ENCODE data around the gene UBAC2.

Gene UBAC2

DNA sequence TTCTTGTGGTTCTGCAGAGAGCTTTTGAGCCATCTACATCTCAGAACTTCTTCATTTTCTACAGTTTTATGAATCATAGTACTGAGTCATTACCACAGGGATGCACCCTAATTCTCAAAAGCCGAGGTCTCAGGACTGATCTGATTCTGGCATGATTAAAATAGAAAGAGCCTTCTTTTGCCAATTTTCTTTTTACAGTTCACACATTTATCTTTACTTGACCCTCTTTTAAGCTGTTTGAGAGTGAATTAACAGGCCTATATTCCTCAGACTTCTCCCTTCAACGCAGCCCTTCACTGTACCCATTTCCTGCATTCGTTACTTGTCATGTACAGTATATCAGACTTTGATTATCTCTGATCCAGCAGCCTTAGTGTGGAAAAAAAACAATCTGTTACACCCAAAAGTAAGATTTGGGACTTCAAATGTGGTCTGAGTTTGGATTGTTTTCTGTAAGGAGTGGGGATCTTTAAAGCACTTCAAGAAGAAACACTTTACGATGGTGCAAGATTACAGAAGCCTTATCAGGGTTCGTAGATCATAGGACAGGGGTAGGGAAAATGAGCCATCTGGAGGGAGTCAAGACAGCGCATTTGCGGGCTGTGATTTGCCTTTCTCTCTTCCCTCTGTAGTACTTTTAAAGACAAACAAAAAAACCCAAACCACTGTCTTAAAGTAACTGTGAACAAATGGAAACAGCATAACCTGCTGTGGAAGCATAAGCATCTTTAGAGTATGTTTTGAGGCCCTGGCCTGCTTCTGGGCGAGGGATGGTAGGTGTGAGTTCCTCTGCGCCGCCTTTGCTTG is 121.8 kb downstream of the UBAC2 start:
- no peak overlapping the region for H3K4me3 ChIP-seq (IDR thresholded peaks at IDR 0.05; ENCODE audit: insufficient read depth, low read depth, low read length)
- H3K27ac ChIP-seq = no peak overlapping the region
- no peaks in the 10 kb centered on the region for H3K36me3 ChIP-seq (ENCODE audit: insufficient read depth)
- no peak overlapping the region for H2AFZ ChIP-seq (ENCODE audit: low read depth)
- no peak overlapping the region for H3K9ac ChIP-seq
- H3K79me2 ChIP-seq (ENCODE audit: insufficient read depth, low read depth) = no peaks in the 10 kb centered on the region
- peaks cover 31% of the 10 kb centered on the region for H3K4me1 ChIP-seq (ENCODE audit: low read depth, poor library complexity, severe bottlenecking)
- no peaks in the 10 kb centered on the region for H3K27me3 ChIP-seq (ENCODE audit: insufficient read depth, low read depth)
- TF ChIP-seq, protein P1, sequence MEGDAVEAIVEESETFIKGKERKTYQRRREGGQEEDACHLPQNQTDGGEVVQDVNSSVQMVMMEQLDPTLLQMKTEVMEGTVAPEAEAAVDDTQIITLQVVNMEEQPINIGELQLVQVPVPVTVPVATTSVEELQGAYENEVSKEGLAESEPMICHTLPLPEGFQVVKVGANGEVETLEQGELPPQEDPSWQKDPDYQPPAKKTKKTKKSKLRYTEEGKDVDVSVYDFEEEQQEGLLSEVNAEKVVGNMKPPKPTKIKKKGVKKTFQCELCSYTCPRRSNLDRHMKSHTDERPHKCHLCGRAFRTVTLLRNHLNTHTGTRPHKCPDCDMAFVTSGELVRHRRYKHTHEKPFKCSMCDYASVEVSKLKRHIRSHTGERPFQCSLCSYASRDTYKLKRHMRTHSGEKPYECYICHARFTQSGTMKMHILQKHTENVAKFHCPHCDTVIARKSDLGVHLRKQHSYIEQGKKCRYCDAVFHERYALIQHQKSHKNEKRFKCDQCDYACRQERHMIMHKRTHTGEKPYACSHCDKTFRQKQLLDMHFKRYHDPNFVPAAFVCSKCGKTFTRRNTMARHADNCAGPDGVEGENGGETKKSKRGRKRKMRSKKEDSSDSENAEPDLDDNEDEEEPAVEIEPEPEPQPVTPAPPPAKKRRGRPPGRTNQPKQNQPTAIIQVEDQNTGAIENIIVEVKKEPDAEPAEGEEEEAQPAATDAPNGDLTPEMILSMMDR (conservative IDR thresholded peaks at IDR 0.05; ENCODE audit: low read depth, low read length) = no peak
- H4K20me1 ChIP-seq (ENCODE audit: insufficient read depth) = no peaks in the 10 kb centered on the region
- H3K4me2 ChIP-seq = no peak overlapping the region

DNA sequence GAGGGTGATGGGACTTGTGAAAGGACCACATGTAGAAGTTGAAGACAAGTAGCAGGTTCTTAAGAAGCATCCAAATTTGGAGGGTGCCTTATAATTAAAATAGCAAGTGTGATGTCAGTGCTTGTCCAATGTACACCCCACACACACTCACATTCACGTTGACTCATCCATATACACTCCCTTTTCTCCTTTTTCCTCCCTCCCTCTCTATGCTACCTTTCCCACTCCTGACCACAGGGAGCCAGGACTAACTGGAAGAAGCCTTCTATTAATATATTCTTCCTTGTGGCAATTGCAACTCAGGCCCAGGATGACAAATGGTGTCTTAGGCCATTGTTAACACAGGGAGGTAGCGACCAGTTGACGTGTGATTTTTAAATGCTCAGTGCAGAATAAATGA is 122.8 kb downstream of the UBAC2 start:
- Histone ChIP-seq H3K4me1 (ENCODE audit: low read depth, poor library complexity, severe bottlenecking) (peaks cover 31% of the 10 kb centered on the region), H3K4me2 (no peak overlapping the region)

DNA sequence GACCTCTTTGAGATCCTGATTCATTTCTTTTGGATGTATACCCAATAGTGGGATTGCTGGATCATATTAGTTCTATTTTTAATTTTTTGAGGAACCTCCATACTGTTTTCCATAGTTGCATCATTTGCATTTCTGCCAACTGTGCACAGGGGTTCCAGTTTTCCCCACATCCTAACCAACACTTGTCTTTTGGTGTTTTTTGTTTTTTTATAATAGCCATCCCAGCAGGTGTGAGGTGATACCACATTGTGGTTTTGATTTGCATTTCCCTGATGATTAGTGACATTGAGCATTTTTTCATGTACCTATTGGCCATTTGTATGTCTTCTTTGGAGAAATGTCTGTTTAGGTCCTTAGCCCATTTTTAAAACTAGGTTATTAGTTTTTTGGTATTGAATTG is 125.4 kb downstream of the UBAC2 start:
- Histone ChIP-seq H3K4me2 (peak overlapping the region; percentile 45; the same call in 1 of the 2 replicates), H3K36me3 (ENCODE audit: insufficient read depth) (no peaks in the 10 kb centered on the region), H3K27ac (no peak overlapping the region), H3K9ac (no peak overlapping the region), H3K79me2 (ENCODE audit: insufficient read depth, low read depth) (no peaks in the 10 kb centered on the region), H3K4me1 (ENCODE audit: low read depth, poor library complexity, severe bottlenecking) (peaks cover 33% of the 10 kb centered on the region), H3K27me3 (ENCODE audit: insufficient read depth, low read depth) (no peaks in the 10 kb centered on the region), H2AFZ (ENCODE audit: low read depth) (no peak overlapping the region), H3K4me3 (IDR thresholded peaks at IDR 0.05; ENCODE audit: insufficient read depth, low read depth, low read length) (no peak overlapping the region), H4K20me1 (ENCODE audit: insufficient read depth) (no peaks in the 10 kb centered on the region)
- TF ChIP-seq, protein P1 (conservative IDR thresholded peaks at IDR 0.05; ENCODE audit: low read depth, low read length) = no peak

More for the DNA sequence above, 122.8 kb downstream of the UBAC2 start:
- H3K36me3 ChIP-seq (ENCODE audit: insufficient read depth) = no peaks in the 10 kb centered on the region
- TF ChIP-seq, protein P1 (conservative IDR thresholded peaks at IDR 0.05; ENCODE audit: low read depth, low read length) = no peak
- no peak overlapping the region for H2AFZ ChIP-seq (ENCODE audit: low read depth)
- H3K79me2 ChIP-seq (ENCODE audit: insufficient read depth, low read depth) = no peaks in the 10 kb centered on the region
- H3K9ac ChIP-seq = no peak overlapping the region
- no peaks in the 10 kb centered on the region for H3K27me3 ChIP-seq (ENCODE audit: insufficient read depth, low read depth)
- H3K27ac ChIP-seq = no peak overlapping the region
- H3K4me3 ChIP-seq (IDR thresholded peaks at IDR 0.05; ENCODE audit: insufficient read depth, low read depth, low read length) = no peak overlapping the region
- H4K20me1 ChIP-seq (ENCODE audit: insufficient read depth) = no peaks in the 10 kb centered on the region

DNA sequence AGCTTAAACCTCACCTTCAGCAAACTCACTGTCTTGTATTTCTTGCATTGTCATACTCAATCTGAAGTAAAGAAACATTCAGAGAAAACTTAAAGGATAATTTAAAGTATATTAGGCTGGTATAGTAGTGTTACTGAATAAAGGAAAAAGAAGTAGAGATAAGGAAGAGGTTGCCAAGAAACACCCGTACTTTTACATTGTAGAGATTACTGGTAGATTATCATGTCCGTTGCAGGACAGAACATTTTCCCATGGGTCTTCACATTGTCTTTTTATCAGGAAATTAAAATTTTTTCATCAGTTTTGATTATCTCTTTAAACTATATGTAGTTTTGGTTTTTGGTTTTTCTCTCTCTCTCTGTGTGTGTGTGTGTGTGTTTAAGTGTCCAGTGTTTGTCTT is 126.5 kb downstream of the UBAC2 start:
- no peak overlapping the region for H3K27ac ChIP-seq
- no peak overlapping the region for H3K4me3 ChIP-seq (IDR thresholded peaks at IDR 0.05; ENCODE audit: insufficient read depth, low read depth, low read length)
- H4K20me1 ChIP-seq (ENCODE audit: insufficient read depth) = no peaks in the 10 kb centered on the region
- H3K27me3 ChIP-seq (ENCODE audit: insufficient read depth, low read depth) = no peaks in the 10 kb centered on the region
- peaks cover 42% of the 10 kb centered on the region for H3K4me1 ChIP-seq (ENCODE audit: low read depth, poor library complexity, severe bottlenecking)
- TF ChIP-seq, protein P1 (conservative IDR thresholded peaks at IDR 0.05; ENCODE audit: low read depth, low read length) = no peak
- H2AFZ ChIP-seq (ENCODE audit: low read depth) = no peak overlapping the region
- no peak overlapping the region for H3K9ac ChIP-seq
- H3K4me2 ChIP-seq = no peak overlapping the region
- H3K36me3 ChIP-seq (ENCODE audit: insufficient read depth) = no peaks in the 10 kb centered on the region
- H3K79me2 ChIP-seq (ENCODE audit: insufficient read depth, low read depth) = no peaks in the 10 kb centered on the region
